OCI-M1 (cell line): ENCODE measurements around the gene ACTR2.
A peak's percentile ranks its signal among the peaks of the same experiment; 100 is the strongest.
"Not testable (repeated sequence)": the region's sequence is repeated elsewhere in the genome, so short reads cannot be mapped to it uniquely, and the experiment has no call there.

Experiments used
- DNase-seq: peaks from one replicate; lab custom pipeline; 2025; lab: John Stamatoyannopoulos, UW

ACTR2 gene

DNA sequence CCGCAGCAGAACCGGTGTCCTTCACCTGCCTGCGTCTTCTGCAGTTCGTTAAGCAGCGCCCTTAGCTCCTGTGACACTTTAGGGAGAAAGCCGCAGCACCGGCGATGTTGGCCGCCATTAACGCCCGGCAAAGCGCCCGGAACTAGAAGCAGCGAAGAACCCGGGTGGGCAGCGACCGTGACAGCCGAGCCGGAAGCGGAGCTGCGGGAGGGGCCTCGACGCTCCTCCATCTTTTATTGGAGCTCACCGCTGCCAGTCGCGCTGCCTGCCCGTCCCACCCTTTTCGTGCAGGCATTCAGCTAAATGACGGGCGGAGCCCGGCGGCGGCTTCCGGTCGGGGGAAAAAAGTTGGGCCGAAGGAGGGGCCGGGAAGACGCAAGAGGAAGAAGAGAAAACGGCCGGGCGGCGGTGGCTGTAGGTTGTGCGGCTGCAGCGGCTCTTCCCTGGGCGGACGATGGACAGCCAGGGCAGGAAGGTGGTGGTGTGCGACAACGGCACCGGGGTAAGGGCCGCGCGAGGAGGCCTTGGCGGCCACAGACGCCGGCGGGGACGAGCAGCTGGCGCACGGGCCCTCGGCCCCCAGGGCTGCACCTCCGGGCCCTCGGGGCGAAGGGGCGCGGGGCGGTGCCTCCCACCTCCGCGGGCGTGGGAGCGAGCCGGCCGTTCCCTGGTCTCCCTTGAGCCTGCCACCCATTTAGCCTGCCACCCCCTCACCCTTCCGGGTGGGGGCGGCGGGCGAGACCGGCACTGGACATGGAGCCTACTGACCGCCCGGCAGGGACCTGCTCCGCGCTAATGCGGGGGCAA lies at the start of gene ACTR2:
ACTR2 (plus strand) TSS at position 376 of the 807 bp plus-strand sequence; CDS start at position 455, 79 bp downstream.
- peak; percentile 96 for DNase-seq

DNA sequence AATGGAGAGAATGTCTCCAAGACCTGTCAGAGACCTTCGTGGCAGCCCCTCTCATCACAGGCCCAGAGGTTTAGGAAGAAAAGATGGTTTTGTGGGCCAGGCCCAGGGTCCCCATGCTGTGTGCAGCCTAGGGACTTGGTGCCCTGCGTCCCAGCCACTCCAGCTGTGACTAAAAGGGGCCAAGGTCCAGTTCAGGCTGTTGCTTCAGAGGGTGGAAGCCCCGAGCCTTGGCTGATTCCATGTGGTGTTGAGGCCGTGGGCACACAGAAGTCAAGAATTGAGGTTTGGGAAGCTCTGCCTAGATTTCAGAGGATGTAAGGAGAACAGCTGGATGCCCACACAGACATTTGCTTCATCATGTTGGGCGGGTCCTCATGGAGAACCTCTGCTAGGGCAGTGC lies 45.1 kb upstream of the ACTR2 start:
- DNase-seq, result no peak

DNA sequence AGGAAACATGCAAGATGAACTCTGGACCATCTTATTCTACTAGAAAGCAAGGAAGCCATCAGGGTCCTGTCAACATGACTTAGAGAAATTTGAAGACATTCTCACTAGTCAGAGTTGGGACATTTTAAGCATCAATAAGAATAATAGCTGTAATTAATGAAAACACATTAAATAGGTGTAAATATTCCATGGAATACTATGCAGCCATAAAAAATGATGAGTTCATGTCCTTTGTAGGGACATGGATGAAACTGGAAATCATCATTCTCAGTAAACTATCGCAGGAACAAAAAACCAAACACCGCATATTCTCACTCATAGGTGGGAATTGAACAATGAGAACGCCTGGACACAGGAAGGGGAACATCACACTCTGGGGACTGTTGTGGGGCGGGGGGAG lies 44.2 kb upstream of the ACTR2 start:
- not testable (repeated sequence) for DNase-seq

DNA sequence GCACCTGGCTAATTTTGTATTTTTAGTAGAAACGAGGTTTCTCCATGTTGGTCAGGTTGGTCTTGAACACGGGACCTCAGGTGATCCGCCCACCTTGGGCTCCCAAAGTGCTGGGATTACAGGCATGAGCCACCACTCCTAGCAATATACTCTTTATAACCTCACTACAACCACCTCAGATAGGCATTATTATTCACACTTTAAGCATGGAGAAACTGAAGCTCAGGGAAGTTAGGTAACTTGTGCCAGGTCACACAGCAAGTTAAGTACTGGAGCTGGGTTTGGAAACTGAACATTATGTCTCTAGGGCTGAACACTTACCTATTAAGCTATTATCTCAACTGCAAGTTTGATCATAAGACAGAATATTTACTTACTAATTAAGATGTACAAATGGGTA lies 42.6 kb upstream of the ACTR2 start:
- no peak for DNase-seq

DNA sequence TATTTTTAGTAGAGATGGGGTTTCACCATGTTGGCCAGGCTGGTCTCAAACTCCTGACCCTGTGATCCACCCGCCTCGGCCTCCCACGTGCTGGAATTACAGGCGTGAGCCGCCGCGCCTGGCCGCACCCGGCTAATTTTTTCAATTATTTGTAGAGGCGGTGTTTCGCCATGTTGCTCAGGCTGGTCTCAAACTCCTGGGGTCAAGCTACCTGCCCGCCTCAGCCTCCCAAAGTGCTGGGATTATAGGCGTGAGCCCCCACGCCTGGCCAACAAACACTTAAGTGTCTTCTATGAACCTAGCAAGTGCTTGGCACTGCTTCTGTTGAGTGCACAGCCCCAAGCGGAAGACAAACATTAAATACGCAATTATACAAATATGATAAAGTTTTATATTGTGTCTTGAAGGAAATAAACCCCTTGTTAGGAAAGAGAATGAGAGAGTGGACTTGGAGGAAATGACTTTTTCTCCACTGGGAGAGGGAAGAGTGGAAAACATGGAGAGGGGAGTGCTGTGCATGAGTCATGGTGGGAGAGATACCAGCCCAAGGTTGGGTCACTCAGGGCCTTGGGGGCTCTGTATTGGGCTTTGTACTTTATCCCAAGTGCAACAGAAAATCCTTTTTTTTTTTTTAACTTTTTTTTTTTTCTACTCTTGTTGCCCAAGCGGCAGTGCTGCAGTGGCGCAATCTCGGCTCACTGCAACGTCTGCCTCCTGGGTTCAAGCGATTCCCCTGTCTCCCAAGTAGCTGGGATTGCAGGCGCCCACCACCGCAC lies 41.4 kb upstream of the ACTR2 start:
- DNase-seq, result no peak

DNA sequence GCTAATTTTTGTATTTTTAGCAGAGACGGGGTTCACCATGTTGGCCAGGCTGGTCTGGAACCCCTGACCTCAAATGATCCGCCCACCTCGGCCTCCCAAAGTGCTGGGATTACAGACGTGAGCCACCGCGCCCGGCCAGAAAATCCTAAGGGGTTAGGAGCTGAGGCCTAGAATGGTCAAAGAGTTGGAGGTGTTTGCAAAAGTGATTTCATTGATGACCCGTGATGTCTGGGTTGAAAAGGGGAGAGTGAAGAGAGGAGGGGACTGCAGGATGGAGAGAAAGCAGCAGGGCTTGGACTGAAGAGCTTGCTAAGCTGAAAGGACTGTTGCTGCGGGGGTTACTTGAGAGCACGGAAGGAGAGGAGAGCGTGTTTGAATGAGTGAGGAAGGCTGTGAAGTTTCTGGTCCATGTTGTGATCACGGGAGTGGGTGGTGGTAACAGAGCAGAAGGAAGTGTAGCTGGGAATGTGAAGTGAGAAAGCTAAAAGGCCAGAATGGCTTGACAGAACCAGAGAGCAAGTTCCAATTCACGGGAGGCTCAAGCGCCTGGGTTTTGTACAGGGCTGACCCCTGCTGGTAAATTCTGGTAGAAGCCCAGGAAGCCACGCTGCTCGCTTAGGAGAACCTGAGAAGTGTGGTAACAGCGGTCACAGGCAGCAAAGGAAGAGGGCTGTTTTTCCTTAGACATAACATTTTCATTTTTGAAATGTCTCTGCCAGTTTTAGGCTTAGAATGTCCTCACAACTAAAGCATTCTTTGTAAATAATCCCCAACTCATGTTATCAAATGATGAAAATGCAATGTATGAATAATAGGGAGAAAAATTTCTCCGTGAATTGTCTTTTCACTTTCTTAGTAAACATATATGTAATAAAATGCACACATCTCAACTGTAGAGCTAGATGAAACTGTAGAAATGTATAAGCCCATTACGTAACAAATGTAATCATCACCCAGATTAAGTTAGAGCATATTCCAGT lies 40.5 kb upstream of the ACTR2 start:
- DNase-seq, result peak; percentile 80

DNA sequence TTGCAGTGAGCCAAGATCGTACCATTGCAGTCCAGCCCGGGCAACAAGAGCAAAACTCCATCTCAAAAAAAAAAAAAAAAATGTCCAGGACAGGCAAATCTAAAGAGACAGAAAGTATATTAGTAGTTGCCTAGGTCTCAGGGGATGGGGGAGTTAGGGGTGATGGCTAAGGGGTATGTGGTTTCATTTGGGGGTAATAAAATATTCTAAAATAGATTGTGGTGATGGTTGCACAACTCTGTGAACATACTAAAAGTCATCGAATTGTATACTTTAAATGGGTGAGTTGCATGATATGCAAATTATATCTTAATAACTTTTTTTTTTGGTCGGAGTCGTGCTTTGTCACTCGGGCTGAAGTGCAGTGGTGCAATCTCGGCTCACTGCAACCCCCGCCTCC lies 34.2 kb upstream of the ACTR2 start:
- no peak for DNase-seq

DNA sequence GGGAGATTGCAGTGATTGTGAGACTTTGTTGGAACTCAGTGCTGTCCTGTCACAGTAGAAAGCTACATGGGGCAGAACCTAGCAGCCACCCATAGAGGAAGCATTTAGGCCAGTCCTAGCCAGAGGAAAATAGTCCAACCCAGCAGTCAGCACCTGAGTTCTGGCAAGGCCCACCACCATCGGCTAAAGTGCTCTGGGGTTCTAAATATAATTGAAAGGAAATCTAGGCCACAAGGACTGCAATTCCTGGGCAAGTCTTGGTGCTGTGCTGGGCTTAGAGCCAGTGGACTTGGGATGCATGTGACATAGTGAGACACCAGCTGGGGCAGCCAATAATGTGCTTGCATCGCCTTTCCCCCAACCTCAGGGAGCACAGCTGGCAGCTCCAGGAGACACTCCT lies 28.9 kb upstream of the ACTR2 start:
- no peak for DNase-seq

DNA sequence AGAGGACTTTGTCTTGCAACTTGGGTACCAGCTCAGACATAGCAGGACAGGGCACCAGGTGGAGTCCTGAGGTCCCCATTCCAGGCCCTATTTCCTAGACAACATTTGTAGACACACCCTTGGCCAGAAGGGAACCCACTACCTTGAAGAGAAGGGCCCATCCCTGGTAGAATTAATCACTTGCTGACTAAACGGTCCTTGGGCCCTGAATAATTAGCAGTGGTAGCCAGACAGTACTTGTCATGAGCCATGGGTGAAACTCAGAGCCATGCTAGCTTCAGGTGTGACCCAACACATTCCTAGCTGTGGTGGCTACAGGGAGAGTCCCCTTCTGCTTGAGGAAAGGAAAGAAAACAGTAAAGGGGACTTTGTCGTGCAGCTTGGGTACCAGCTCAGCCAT lies 28.5 kb upstream of the ACTR2 start:
- DNase-seq, result no peak

DNA sequence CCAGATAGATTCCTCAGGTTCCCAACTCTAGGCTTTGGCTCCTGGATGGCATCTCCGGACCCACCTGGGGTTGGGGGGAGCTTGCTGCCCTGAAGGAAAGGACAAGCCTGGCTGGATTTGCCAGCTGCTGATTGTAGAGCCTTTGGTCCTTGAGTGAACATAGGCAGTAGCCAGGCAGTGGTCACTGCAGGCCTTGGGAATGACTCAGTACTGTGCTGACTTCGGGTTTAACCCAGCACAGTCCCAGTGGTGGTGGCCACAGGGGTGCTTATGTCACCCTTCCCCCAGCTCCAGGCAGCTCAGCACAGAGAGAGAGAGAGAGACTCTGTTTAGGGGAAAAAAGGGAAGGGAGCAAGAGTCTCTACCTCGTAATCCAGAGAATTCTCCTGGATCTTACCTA lies 27.7 kb upstream of the ACTR2 start:
- no peak for DNase-seq

DNA sequence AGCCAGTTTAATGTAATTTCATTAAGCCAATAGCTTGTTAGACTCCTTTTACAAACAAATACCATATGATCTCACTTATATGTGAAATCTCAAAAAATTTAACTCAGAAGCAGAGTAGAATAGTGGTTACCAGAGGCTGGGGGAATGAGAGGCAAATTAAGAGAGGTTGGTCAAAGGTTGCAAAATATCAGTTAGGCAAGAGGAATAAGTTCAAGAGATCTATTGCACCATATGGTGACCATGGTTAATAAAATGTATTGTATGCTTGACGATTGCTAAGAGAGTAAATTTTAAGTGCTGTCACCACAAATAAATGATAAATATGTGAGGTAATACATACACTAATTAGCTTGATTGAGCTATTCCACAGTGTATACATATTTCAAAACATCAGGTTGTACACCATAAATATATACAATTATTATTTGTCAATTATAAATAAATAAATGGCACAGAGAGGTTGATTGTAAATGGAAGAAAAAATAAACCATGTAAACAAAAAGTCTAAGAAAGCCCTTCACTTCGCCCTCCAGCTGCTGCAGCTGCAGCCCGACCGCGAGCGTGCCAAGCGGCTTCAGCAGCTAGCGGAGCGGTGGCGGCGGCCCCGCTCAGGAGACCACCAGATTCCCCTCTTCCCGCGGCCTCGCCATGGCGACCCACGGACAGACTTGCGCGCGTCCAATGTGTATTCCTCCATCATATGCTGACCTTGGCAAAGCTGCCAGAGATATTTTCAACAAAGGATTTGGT lies 23.0 kb upstream of the ACTR2 start:
- no peak for DNase-seq

DNA sequence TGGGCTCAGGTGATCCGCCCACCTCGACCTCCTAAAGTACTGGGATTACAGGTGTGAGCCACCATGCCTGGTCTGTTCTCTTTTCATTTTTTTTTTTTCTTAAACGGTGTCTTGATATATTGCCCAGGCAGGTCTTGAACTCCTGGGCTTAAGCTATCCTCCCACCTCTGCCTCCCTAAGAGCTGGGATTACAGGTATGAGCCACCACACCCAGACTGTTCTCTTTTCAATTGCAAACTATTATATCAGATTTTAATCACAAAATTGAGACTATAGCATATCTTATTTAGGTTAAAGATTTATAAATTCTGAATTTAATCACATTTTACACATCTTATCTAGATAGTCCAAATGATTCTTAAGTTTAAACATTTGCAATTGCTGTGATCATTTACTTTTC lies 15.5 kb upstream of the ACTR2 start:
- no peak for DNase-seq

DNA sequence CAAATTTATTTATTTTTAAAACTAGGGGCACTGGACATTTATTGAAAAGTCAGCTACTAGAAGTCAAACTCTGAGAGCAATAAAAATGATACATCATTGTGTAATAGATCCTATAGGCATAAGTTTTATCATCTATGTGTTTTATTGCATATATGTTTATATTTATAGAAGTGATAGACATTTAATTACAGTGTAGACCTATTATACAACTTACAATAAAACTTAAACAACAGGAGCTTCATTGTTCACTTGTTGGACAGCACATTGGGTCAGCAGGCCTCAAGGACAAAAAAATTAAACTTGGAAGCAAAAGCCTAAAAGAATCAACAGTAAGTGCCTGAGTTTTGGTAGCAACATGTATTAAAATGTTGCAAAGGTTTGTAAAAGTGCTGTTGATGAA lies 15.0 kb upstream of the ACTR2 start:
- no peak for DNase-seq

DNA sequence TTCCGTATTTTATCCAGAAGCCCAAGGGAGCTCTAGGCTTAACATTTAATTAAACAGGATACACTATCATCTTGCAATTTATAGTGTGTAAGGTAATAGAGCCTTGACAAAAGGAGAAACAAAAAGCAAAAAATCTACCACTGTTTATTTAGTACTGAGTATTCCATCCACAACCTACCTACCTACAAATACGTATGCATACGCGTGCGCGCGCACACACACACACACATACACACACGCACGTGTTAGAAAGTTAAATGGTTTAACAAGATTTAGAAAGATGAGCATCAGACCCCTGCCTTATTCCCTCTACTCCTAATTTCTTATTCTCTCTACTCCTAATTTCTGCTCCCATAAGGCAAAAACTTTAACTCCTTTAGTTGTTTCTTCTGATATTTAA lies 14.6 kb upstream of the ACTR2 start:
- DNase-seq, result no peak

DNA sequence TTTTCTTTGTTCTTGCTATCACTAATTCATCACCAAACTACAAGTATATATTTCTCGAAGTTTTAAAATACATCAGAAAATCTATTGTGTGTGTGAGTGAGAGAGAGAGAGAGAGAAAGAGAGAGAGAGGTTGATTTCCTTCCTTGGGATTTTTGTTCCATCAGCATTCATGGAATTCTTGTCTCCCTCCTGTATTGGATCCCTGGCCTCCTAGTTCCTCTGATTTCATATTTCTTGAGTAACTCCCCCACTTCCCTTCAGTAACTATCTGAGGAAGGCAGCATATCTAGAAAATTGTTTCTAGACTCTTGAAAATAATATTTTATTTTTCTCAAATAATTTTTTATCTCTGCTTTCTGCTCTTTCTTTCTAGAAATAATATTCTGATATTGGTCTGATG lies 13.3 kb upstream of the ACTR2 start:
- DNase-seq, result no peak

DNA sequence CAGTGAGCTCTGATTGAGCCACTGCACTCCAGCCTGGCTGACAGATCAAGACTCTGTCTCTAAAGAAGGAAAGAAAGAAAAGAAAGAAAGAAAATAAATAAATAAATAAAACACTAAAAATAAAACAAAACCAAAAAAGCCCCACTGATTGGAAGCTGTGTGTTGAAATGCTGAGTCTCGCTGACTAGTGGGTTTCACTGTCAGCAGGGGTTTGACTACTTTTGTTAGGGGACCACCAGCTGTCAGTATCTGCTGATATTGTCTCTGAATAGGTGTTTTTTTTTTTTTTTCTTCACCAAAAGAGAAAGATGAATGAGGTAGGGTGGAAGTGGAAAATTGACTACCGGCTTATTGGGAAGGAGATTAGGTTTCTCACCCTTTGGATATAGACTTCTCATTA lies 12.8 kb upstream of the ACTR2 start:
- DNase-seq, result no peak

DNA sequence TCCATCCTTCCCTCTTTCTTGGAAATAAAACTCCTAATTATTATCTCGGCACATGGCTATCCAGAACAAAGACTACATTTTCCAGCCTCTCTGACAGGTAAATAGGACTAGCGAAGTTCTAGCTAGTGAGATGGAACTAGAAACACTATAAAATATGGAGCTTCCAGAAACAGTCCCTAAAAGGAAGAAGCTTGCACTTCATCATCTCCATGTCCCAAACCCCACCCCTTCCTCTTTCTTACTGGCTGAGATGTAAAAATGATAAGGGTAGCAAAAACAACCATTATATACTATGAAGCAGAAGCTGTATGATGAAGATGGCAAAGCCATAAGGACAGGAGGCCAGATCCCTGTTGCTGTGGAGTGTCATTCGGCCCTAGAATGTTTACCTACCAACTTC lies 11.7 kb upstream of the ACTR2 start:
- peak; percentile 43 for DNase-seq

DNA sequence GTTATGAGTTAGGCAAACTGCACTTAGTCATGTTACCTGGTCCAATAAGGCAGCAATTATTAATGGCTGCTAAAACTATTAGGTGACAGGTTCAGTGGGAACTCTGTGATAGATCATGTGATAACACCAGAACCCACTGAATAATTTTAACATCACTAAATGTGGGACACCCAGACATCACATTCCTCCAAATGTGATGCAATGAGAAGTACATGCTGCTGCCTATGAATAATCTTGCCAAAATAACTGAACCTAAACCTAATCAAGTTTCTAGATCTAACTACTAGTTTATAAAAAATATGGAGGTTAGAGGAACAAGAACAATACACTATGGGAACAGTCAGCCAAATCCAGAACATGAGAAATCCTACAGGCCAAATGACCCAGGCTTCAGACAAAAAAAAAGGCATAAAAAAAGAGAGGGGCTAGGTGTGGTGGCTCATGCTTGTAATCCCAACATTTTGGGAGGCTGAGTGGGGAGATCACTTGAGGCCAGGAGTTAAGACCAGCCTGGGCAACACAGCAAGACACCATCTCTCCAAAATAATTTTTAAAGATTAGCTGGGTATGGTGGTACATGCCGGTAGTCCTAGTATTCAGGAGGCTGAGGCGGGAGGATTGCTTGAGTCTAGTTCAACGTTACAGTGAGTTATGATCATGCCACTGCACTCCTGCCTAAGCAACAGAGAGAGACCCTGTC lies 7.0 kb upstream of the ACTR2 start:
- peak; percentile 1 for DNase-seq

DNA sequence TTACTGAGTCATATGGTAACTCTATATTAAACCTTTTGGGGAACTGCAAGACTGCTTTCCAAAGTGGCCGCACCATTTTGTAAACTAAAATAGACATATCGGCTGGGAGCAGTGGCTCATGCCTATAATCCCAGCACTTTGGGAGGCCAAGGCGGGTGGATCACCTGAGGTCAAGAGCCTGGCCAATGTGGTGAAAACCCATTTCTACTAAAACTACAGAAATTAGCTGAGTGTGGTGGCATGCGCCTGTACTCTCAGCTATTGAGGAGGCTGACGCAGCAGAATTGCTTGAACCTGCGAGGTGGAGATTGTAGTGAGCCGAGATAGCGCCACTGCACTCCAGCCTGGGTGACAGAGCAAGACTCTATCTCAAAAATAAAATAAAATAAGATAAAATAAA lies 6.4 kb upstream of the ACTR2 start:
- DNase-seq, result not testable (repeated sequence)

DNA sequence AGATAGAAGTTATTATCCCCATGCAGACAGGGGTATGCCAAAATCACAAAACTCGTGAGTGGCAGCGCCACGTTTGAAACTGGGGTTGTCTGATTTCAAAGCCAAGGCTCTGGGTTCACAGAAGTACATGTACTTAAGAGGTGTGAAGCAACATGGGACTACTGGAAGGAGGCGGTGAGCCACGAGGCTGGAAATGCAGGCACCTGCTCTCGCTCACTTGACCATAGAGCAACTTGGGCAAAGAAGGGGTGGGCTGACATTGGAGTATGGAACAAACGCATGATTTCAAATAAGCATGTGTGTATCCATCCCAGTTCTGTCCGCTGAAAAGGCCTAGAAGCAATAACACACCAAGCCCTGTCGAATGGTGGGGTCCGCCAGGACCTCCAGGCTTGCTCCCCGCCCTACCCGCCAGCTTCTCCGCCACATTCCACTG lies 593 bp upstream of the ACTR2 start:
- DNase-seq, result peak; percentile 52

DNA sequence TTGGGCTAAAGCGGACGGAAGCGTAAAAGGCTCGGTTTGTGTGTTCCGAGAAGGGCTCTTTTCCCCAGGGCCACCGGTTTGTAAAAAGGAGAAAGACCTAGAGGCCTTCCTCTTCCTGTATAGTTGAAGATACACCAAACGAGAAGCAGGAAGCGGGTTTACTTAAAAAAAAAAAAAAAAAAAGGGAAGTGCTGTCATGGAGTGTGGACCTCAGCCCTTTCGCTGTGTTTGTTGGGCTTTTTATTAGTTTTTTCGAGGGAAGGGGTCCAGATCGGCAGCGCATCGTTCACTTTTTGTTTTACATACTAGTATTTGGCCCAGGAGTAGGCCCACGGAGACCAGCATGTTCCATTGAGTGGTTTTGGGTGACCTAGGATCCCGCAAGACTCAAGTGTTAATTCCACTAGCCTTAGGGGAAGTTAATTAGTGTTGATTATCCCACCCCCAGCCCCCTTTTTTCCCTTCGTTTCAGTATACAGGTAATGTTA lies 676 bp downstream of the ACTR2 start:
- peak; percentile 76 for DNase-seq
